GM18517 (cell line): ENCODE measurements around the gene PAWR.
"Not testable (repeated sequence)": the region's sequence is repeated elsewhere in the genome, so short reads cannot be mapped to it uniquely, and the experiment has no call there.

ENCODE experiments used
- ATAC-seq: cut with Tn5 transposase; IDR thresholded peaks from one replicate; pipeline ENCODE4 v1.9.1; 2021; ENCODE audit warnings: mild to moderate bottlenecking, moderate library complexity; ENCODE audit not compliant: unreplicated experiment

Gene PAWR

GRCh38 chr12:79553863-79554574, 136.7 kb downstream of the PAWR start:
- no peak for ATAC-seq

GRCh38 chr12:79552192-79552591, 138.6 kb downstream of the PAWR start:
- no peak for ATAC-seq

GRCh38 chr12:79549531-79550271, 141.1 kb downstream of the PAWR start:
- no peak for ATAC-seq

GRCh38 chr12:79548610-79548924, 142.2 kb downstream of the PAWR start:
- no peak for ATAC-seq

GRCh38 chr12:79547735-79548609, 142.8 kb downstream of the PAWR start:
- ATAC-seq, result peak; percentile 86

- no peak for ATAC-seq
Observed at GRCh38 chr12:79547044-79547734, 143.6 kb downstream of the PAWR start.

GRCh38 chr12:79546466-79547043, 144.2 kb downstream of the PAWR start:
- ATAC-seq, result no peak

GRCh38 chr12:79544439-79544838, 146.3 kb downstream of the PAWR start:
- not testable (repeated sequence) for ATAC-seq

- no peak for ATAC-seq
Observed at GRCh38 chr12:79537675-79538074, 153.1 kb downstream of the PAWR start.

GRCh38 chr12:79535751-79536150, 155.0 kb downstream of the PAWR start:
- ATAC-seq, result no peak
